ENCODE measurements around the gene SRPK1.

Gene SRPK1

GRCh38 chr6:35897486-35897885, 23.4 kb downstream of the SRPK1 start:
- TF ChIP-seq, protein P1, sequence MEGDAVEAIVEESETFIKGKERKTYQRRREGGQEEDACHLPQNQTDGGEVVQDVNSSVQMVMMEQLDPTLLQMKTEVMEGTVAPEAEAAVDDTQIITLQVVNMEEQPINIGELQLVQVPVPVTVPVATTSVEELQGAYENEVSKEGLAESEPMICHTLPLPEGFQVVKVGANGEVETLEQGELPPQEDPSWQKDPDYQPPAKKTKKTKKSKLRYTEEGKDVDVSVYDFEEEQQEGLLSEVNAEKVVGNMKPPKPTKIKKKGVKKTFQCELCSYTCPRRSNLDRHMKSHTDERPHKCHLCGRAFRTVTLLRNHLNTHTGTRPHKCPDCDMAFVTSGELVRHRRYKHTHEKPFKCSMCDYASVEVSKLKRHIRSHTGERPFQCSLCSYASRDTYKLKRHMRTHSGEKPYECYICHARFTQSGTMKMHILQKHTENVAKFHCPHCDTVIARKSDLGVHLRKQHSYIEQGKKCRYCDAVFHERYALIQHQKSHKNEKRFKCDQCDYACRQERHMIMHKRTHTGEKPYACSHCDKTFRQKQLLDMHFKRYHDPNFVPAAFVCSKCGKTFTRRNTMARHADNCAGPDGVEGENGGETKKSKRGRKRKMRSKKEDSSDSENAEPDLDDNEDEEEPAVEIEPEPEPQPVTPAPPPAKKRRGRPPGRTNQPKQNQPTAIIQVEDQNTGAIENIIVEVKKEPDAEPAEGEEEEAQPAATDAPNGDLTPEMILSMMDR (IDR thresholded peaks at IDR 0.05; ENCODE audit: low read depth, low read length, poor library complexity, severe bottlenecking) = no peak
- no peak for TF ChIP-seq EZH2phosphoT487 (IDR thresholded peaks at IDR 0.05; ENCODE audit: borderline replicate concordance, low read length)
- Histone ChIP-seq H3K27ac (ENCODE audit: low read depth, low read length) (no peak overlapping the region), H3K9me2 (replicated peaks; ENCODE audit: control insufficient read depth, low read length) (no peaks in the 10 kb centered on the region), H3K79me2 (ENCODE audit: control insufficient read depth, low read length) (peaks cover 99% of the 10 kb centered on the region), H3F3A (ENCODE audit: control insufficient read depth, insufficient read depth) (no peaks in the 10 kb centered on the region), H3K36me3 (ENCODE audit: control insufficient read depth, low read length) (peaks cover 60% of the 10 kb centered on the region), H3K4me3 (ENCODE audit: low read length) (no peak overlapping the region), H3K9me3 (ENCODE audit: control insufficient read depth, insufficient read depth, low read length) (no peaks in the 10 kb centered on the region), H4K20me1 (ENCODE audit: control insufficient read depth, insufficient read depth, low read depth, low read length) (no peaks in the 10 kb centered on the region), H3K4me2 (ENCODE audit: low read length) (no peak overlapping the region), H3K4me1 (ENCODE audit: control insufficient read depth, low read length) (peaks cover 9% of the 10 kb centered on the region), H3K27me3 (ENCODE audit: control insufficient read depth, low read length) (no peaks in the 10 kb centered on the region)

GRCh38 chr6:35897036-35897435, 23.9 kb downstream of the SRPK1 start:
- Histone ChIP-seq H3K36me3 (ENCODE audit: control insufficient read depth, low read length) (peaks cover 60% of the 10 kb centered on the region), H3F3A (ENCODE audit: control insufficient read depth, insufficient read depth) (no peaks in the 10 kb centered on the region), H3K9me2 (replicated peaks; ENCODE audit: control insufficient read depth, low read length) (no peaks in the 10 kb centered on the region), H3K27ac (ENCODE audit: low read depth, low read length) (no peak overlapping the region), H3K9me3 (ENCODE audit: control insufficient read depth, insufficient read depth, low read length) (no peaks in the 10 kb centered on the region), H3K79me2 (ENCODE audit: control insufficient read depth, low read length) (peaks cover 99% of the 10 kb centered on the region), H3K27me3 (ENCODE audit: control insufficient read depth, low read length) (no peaks in the 10 kb centered on the region), H4K20me1 (ENCODE audit: control insufficient read depth, insufficient read depth, low read depth, low read length) (no peaks in the 10 kb centered on the region), H3K4me1 (ENCODE audit: control insufficient read depth, low read length) (peaks cover 9% of the 10 kb centered on the region), H3K4me2 (ENCODE audit: low read length) (no peak overlapping the region), H3K4me3 (ENCODE audit: low read length) (no peak overlapping the region)
- no peak for TF ChIP-seq EZH2phosphoT487 (IDR thresholded peaks at IDR 0.05; ENCODE audit: borderline replicate concordance, low read length)
- TF ChIP-seq, protein P1 (IDR thresholded peaks at IDR 0.05; ENCODE audit: low read depth, low read length, poor library complexity, severe bottlenecking) = no peak

DNA sequence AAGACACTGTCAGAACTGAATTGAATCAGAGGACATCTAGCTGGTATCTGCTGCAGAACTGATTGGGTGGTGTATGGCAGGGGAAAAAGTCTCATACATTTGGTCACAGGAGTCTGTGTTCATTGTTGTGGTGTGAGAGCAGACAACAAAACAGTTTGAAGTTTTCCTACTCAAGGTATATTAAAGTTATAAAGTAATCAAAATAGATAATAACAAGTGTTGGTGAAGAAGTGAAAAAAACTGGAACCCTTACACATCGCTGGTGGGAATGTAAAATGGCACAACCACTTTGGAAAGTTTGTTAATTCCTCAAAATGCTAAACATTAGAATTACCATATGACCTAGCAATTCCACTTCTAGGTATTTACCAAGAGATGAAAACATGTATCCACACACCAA, 24.7 kb downstream of the SRPK1 start:
- no peaks in the 10 kb centered on the region for H3K9me3 ChIP-seq (ENCODE audit: control insufficient read depth, insufficient read depth, low read length)
- H4K20me1 ChIP-seq (ENCODE audit: control insufficient read depth, insufficient read depth, low read depth, low read length) = no peaks in the 10 kb centered on the region
- H3K4me2 ChIP-seq (ENCODE audit: low read length) = no peak overlapping the region
- H3K79me2 ChIP-seq (ENCODE audit: control insufficient read depth, low read length) = peaks cover 99% of the 10 kb centered on the region
- H3K4me1 ChIP-seq (ENCODE audit: control insufficient read depth, low read length) = peaks cover 9% of the 10 kb centered on the region
- H3K4me3 ChIP-seq (ENCODE audit: low read length) = no peak overlapping the region
- H3K27ac ChIP-seq (ENCODE audit: low read depth, low read length) = no peak overlapping the region
- TF ChIP-seq, protein P1 (IDR thresholded peaks at IDR 0.05; ENCODE audit: low read depth, low read length, poor library complexity, severe bottlenecking) = no peak
- TF ChIP-seq EZH2phosphoT487 (IDR thresholded peaks at IDR 0.05; ENCODE audit: borderline replicate concordance, low read length) = no peak
- H3K27me3 ChIP-seq (ENCODE audit: control insufficient read depth, low read length) = no peaks in the 10 kb centered on the region
- no peaks in the 10 kb centered on the region for H3K9me2 ChIP-seq (replicated peaks; ENCODE audit: control insufficient read depth, low read length)
- peaks cover 57% of the 10 kb centered on the region for H3K36me3 ChIP-seq (ENCODE audit: control insufficient read depth, low read length)
- no peaks in the 10 kb centered on the region for H3F3A ChIP-seq (ENCODE audit: control insufficient read depth, insufficient read depth)

DNA sequence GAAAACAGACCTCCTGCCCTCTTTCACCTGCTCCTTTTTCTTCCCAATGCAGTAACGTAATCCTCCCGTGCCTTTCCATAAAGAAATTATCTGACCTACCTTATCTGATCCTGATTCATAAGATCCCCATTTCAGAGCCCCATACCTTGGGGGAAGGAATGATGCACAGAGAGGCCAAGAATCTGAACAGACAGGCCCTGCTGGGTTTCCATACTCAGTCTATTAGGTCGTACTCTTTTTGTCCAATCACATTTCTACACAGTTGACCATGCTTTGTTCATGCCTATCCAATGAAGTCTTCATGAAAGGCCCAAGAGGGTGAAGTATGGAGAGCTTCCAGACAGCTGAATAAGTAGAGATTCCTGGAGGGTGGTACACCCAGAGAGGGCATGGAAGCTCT, 25.3 kb downstream of the SRPK1 start:
- Histone ChIP-seq H3K4me3 (ENCODE audit: low read length) (no peak overlapping the region), H3K9me2 (replicated peaks; ENCODE audit: control insufficient read depth, low read length) (no peaks in the 10 kb centered on the region), H3K27ac (ENCODE audit: low read depth, low read length) (no peak overlapping the region), H3K4me2 (ENCODE audit: low read length) (no peak overlapping the region), H3K36me3 (ENCODE audit: control insufficient read depth, low read length) (peaks cover 57% of the 10 kb centered on the region), H3K27me3 (ENCODE audit: control insufficient read depth, low read length) (no peaks in the 10 kb centered on the region), H3K79me2 (ENCODE audit: control insufficient read depth, low read length) (peaks cover 98% of the 10 kb centered on the region), H3K4me1 (ENCODE audit: control insufficient read depth, low read length) (peaks cover 9% of the 10 kb centered on the region), H4K20me1 (ENCODE audit: control insufficient read depth, insufficient read depth, low read depth, low read length) (no peaks in the 10 kb centered on the region), H3K9me3 (ENCODE audit: control insufficient read depth, insufficient read depth, low read length) (no peaks in the 10 kb centered on the region), H3F3A (ENCODE audit: control insufficient read depth, insufficient read depth) (no peaks in the 10 kb centered on the region)
- no peak for TF ChIP-seq EZH2phosphoT487 (IDR thresholded peaks at IDR 0.05; ENCODE audit: borderline replicate concordance, low read length)
- TF ChIP-seq, protein P1 (IDR thresholded peaks at IDR 0.05; ENCODE audit: low read depth, low read length, poor library complexity, severe bottlenecking) = no peak

Data from DOHH2 (cell line).